Measurements from ENCODE around the gene PPP1R8. TPM values are rescaled to one million over a fixed set of nuclear protein-coding genes. Genes with fewer than 3 reads are reported as not detected.
"Not testable (repeated sequence)": the region's sequence is repeated elsewhere in the genome, so short reads cannot be mapped to it uniquely, and the experiment has no call there.

PPP1R8 gene
- total RNA-seq, 4 donors from 2014 or later, result 33.2 to 51.6 (median 42.0) TPM

DNA sequence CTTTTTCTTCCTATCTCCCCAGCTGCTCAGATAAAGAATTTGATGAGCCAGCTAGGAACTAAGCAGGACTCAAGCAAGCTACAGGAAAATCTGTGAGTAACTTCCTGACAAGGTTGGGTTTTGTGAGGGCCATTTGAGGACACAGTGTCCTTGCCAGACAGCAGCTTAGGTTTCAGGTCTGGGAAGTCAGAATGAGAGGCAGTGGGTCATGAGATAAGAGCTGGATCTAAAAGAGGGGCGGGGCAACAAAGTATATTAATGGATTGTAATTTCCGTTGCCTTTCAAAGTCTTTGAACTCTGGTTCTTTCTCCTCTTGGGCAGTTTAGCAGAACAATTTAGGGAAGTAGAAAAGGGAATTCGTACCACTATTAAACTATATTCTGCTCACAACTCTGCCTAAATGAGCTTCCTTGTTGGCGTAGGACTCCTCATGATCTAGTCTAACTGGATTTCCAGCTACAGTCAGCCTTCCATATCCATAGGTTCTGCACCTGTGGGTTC is 41.0 kb upstream of the PPP1R8 start:
- intact Hi-C loops (cut with DNase I), result no loop called here
- Histone ChIP-seq H3K4me1 (peaks cover 26 to 36% (median 35%) of the 10 kb centered on the region in 4 donors), H3K36me3 (peaks cover 20 to 52% (median 45%) of the 10 kb centered on the region in 4 donors), H3K4me3 (no peak overlapping the region), H3K27ac (replicated peaks in 1 of 4) (peak overlapping the region in 2 of 4 donors; percentile 24 to 70), H3K27me3 (no peaks in the 10 kb centered on the region), H3K9me3 (no peaks in the 10 kb centered on the region)
- no peak for DNase-seq (ENCODE audit: extremely low spot score)
- TF ChIP-seq POLR2AphosphoS5 (IDR thresholded peaks at IDR 0.05), result peak; percentile 54 to 57
- no peak for TF ChIP-seq POLR2A (IDR thresholded peaks at IDR 0.05; ENCODE audit: low read depth)
- TF ChIP-seq, protein P1, sequence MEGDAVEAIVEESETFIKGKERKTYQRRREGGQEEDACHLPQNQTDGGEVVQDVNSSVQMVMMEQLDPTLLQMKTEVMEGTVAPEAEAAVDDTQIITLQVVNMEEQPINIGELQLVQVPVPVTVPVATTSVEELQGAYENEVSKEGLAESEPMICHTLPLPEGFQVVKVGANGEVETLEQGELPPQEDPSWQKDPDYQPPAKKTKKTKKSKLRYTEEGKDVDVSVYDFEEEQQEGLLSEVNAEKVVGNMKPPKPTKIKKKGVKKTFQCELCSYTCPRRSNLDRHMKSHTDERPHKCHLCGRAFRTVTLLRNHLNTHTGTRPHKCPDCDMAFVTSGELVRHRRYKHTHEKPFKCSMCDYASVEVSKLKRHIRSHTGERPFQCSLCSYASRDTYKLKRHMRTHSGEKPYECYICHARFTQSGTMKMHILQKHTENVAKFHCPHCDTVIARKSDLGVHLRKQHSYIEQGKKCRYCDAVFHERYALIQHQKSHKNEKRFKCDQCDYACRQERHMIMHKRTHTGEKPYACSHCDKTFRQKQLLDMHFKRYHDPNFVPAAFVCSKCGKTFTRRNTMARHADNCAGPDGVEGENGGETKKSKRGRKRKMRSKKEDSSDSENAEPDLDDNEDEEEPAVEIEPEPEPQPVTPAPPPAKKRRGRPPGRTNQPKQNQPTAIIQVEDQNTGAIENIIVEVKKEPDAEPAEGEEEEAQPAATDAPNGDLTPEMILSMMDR (IDR thresholded peaks at IDR 0.05), result no peak
- TF ChIP-seq EP300 (IDR thresholded peaks at IDR 0.05), result no peak
- 88% methylated on average over 4 of the region's 4 CpGs for WGBS

DNA sequence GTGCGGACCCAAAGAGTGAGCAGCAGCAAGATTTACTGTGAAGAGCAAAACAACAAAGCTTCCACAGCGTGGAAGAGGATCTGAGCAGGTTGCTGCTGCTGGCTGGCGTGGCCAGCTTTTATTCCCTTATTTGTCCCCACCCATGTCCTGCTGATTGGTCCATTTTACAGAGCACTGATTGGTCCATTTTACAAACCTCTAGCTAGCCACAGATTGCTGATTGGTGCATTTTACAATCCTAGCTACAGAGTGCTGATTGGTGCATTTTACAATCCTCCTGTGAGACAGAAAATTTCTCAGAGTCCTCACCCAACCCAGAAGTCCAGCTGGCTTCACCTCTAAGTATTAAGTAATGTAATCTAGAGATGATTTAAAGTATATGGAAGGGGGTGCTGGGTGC is 40.3 kb upstream of the PPP1R8 start:
- DNase-seq (ENCODE audit: extremely low spot score); intact Hi-C loops (cut with DNase I); H3K27me3 ChIP-seq; H3K4me3 ChIP-seq; H3K9me3 ChIP-seq: not testable (repeated sequence)
- Histone ChIP-seq H3K36me3 (peaks cover 23 to 59% (median 51%) of the 10 kb centered on the region in 4 donors), H3K4me1 (peaks cover 26 to 36% (median 33%) of the 10 kb centered on the region in 4 donors), H3K27ac (replicated peaks in 1 of 4) (peak overlapping the region in 2 of 4 donors; percentile 24 to 47)
- 100% methylated on average over 3 of the region's 3 CpGs for WGBS

GRCh38 chr1:27795601-27796000 is 35.0 kb upstream of the PPP1R8 start:
- Histone ChIP-seq H3K27ac (replicated peaks in 1 of 4) (no peak overlapping the region), H3K4me1 (no peaks in the 10 kb centered on the region), H3K4me3 (no peak overlapping the region), H3K9me3 (no peaks in the 10 kb centered on the region), H3K36me3 (peaks cover 26 to 96% (median 87%) of the 10 kb centered on the region in 4 donors), H3K27me3 (no peaks in the 10 kb centered on the region)
- WGBS, result 53% methylated on average over 1 of the region's 1 CpG
- TF ChIP-seq, protein P1 (IDR thresholded peaks at IDR 0.05), result no peak
- TF ChIP-seq POLR2AphosphoS5 (IDR thresholded peaks at IDR 0.05), result no peak
- TF ChIP-seq EP300 (IDR thresholded peaks at IDR 0.05), result no peak
- TF ChIP-seq POLR2A (IDR thresholded peaks at IDR 0.05; ENCODE audit: low read depth), result no peak
- intact Hi-C loops (cut with DNase I), result no loop called here
- DNase-seq (ENCODE audit: extremely low spot score), result no peak

- no peak for DNase-seq (ENCODE audit: extremely low spot score)
- TF ChIP-seq, protein P1 (IDR thresholded peaks at IDR 0.05), result no peak
- TF ChIP-seq POLR2A (IDR thresholded peaks at IDR 0.05; ENCODE audit: low read depth) (no peak), POLR2AphosphoS5 (IDR thresholded peaks at IDR 0.05) (no peak), EP300 (IDR thresholded peaks at IDR 0.05) (no peak)
- no peaks in the 10 kb centered on the region for H3K4me1 ChIP-seq
- H3K27me3 ChIP-seq, result no peaks in the 10 kb centered on the region
- no peak overlapping the region for H3K27ac ChIP-seq (replicated peaks in 1 of 4)
- WGBS, result 93% methylated on average over 5 of the region's 5 CpGs
- no peaks in the 10 kb centered on the region for H3K9me3 ChIP-seq
- H3K4me3 ChIP-seq, result no peak overlapping the region
- peaks cover 25 to 79% (median 69%) of the 10 kb centered on the region in 4 donors for H3K36me3 ChIP-seq
- intact Hi-C loops (cut with DNase I), result no loop called here
Observed at GRCh38 chr1:27804791-27805190, 25.8 kb upstream of the PPP1R8 start.

GRCh38 chr1:27806758-27807157 is 23.8 kb upstream of the PPP1R8 start:
- no peaks in the 10 kb centered on the region for H3K9me3 ChIP-seq
- DNase-seq (ENCODE audit: extremely low spot score), result no peak
- 93% methylated on average over 7 of the region's 7 CpGs for whole genome bisulfite sequencing
- H3K4me3 ChIP-seq, result no peak overlapping the region
- intact Hi-C loops (cut with DNase I), result no loop called here
- no peaks in the 10 kb centered on the region for H3K27me3 ChIP-seq
- TF ChIP-seq POLR2A (IDR thresholded peaks at IDR 0.05; ENCODE audit: low read depth) (no peak), EP300 (IDR thresholded peaks at IDR 0.05) (no peak), POLR2AphosphoS5 (IDR thresholded peaks at IDR 0.05) (no peak)
- TF ChIP-seq, protein P1 (IDR thresholded peaks at IDR 0.05), result no peak
- H3K4me1 ChIP-seq, result no peaks in the 10 kb centered on the region
- H3K27ac ChIP-seq (replicated peaks in 1 of 4), result no peak overlapping the region
- peaks cover 16 to 75% (median 57%) of the 10 kb centered on the region in 4 donors for H3K36me3 ChIP-seq
